HCT116 (cell line): ENCODE measurements around the gene SLC22A24. TPM values are rescaled to one million over a fixed set of nuclear protein-coding genes. Genes with fewer than 3 reads are reported as not detected.

ENCODE experiments used
- ATAC-seq: fragments of 200-7000 bp; cut with Tn5 transposase; 2 replicates; pipeline ENCODE4 v1.9.1; 2020; ENCODE audit warnings: mild to moderate bottlenecking, moderate library complexity
- BruUV-seq: library from RNA; stranded (reverse); fragments of 400-500 nt; replicated peaks from 2 replicates; lab custom pipeline; 2021; lab: Mats Ljungman, UMichigan
- CTCF ChIA-PET: fragments of 300-600 bp; sonication (Branson Sonifier 250); formaldehyde crosslinking; loops from one replicate; lab custom pipeline; 2021; ENCODE audit warnings: antibody characterized with exemption; lab: Charles Lee
- POLR2A ChIA-PET: fragments of 300-600, 350-600 bp; sonication (Branson Sonifier 250); formaldehyde crosslinking; loops from one replicate; lab custom pipeline; 2021; ENCODE audit warnings: antibody characterized with exemption; lab: Charles Lee
- RAD21 ChIA-PET, 2 experiments: fragments of 300-600 bp; sonication (Branson Sonifier 250); formaldehyde crosslinking; loops; one replicate each; lab custom pipeline; 2023; ENCODE audit warnings: low total read pairs in 2 of 2; ENCODE audit not compliant: uncharacterized antibody in 2 of 2, unreplicated experiment in 2 of 2, low non-redundant PET in 1 of 2; lab: Charles Lee
- DNase-seq: peaks from one replicate; pipeline ENCODE4 v3.0.0-alpha.2; 2010; ENCODE audit warnings: low read depth, low spot score
- H2AFZ ChIP-seq: fragments of 200-600 bp; shearing (Covaris generic), sonication (generic); 2 replicates; pipeline ENCODE4 v1.6.1; 2017; ENCODE audit warnings: low read depth, mixed run types, mixed read lengths, antibody characterized with exemption, low read length; ENCODE audit not compliant: poor library complexity, severe bottlenecking
- H3K27ac ChIP-seq: 2 replicates; pipeline ENCODE4 v1.5.1; 2012; ENCODE audit warnings: low read depth, low read length
- H3K27me3 ChIP-seq: fragments of 200-600 bp; sonication (generic); 2 replicates; pipeline ENCODE4 v1.6.1; 2016; ENCODE audit warnings: mixed run types, low read length, mixed read lengths; ENCODE audit not compliant: insufficient read depth
- H3K36me3 ChIP-seq, 2 experiments: fragments of 200-500 bp in 1 of 2; fragments of 200-600 bp in 1 of 2; sonication (Bioruptor generic) in 1 of 2; sonication (generic) in 1 of 2; 2 replicates each; pipeline versions ENCODE4 v1.5.1 to v1.6.1; 2014 to 2016; ENCODE audit warnings: low read length in 2 of 2, inconsistent platforms in 1 of 2, mixed read lengths in 1 of 2, mixed run types in 1 of 2; ENCODE audit not compliant: insufficient read depth in 2 of 2, control insufficient read depth in 1 of 2
- H3K4me1 ChIP-seq, 2 experiments: fragments of 200-600 bp in 1 of 2; sonication (generic) in 1 of 2; 2 replicates each; pipeline versions ENCODE4 v1.5.1 to v1.6.1; 2012 to 2017; ENCODE audit warnings: low read length in 2 of 2, inconsistent platforms in 1 of 2, mild to moderate bottlenecking in 1 of 2, mixed read lengths in 1 of 2, mixed run types in 1 of 2, moderate library complexity in 1 of 2; ENCODE audit not compliant: insufficient read depth in 2 of 2, control insufficient read depth in 1 of 2
- H3K4me2 ChIP-seq: fragments of 200-600 bp; sonication (generic); 2 replicates; pipeline ENCODE4 v1.6.1; 2017; ENCODE audit warnings: mixed run types, low read length, mixed read lengths
- H3K4me3 ChIP-seq, 2 experiments: fragments of 200-600 bp in 1 of 2; sonication (generic) in 1 of 2; replicated peaks in 1 of 2; 2 replicates each; pipeline ENCODE4 v1.5.1; 2011 to 2016; ENCODE audit warnings: low read length in 2 of 2, control low read depth in 1 of 2, low read depth in 1 of 2, mild to moderate bottlenecking in 1 of 2, mixed read lengths in 1 of 2, mixed run types in 1 of 2
- H3K79me2 ChIP-seq: fragments of 200-600 bp; sonication (generic); 2 replicates; pipeline ENCODE4 v1.6.1; 2017; ENCODE audit warnings: mild to moderate bottlenecking, mixed run types, low read length, moderate library complexity, mixed read lengths; ENCODE audit not compliant: insufficient read depth
- H3K9ac ChIP-seq: fragments of 200-600 bp; sonication (generic); 2 replicates; pipeline ENCODE4 v1.6.1; 2016; ENCODE audit warnings: low read length, mixed read lengths
- H3K9me2 ChIP-seq: fragments of 200-600 bp; sonication (generic), shearing (Covaris generic); 2 replicates; pipeline ENCODE4 v1.6.1; 2017; ENCODE audit warnings: mixed run types, mild to moderate bottlenecking, moderate library complexity; ENCODE audit not compliant: insufficient read depth
- H3K9me3 ChIP-seq, 2 experiments: fragments of 200-500 bp in 1 of 2; fragments of 200-600 bp in 1 of 2; sonication (Bioruptor generic) in 1 of 2; sonication (generic) in 1 of 2; 2 replicates each; pipeline ENCODE4 v1.6.1; 2014 to 2017; ENCODE audit warnings: low read length in 2 of 2, mixed read lengths in 2 of 2, inconsistent platforms in 1 of 2, low read depth in 1 of 2, mild to moderate bottlenecking in 1 of 2, mixed run types in 1 of 2, moderate library complexity in 1 of 2; ENCODE audit not compliant: control insufficient read depth in 1 of 2, insufficient read depth in 1 of 2
- H4K20me1 ChIP-seq: fragments of 200-600 bp; sonication (generic), shearing (Covaris generic); 2 replicates; pipeline ENCODE4 v1.6.1; 2017; ENCODE audit warnings: mixed run types, mild to moderate bottlenecking, moderate library complexity; ENCODE audit not compliant: insufficient read depth
- CBX3 ChIP-seq: IDR thresholded peaks from 2 replicates; pipeline ENCODE4 v1.6.1; 2012; ENCODE audit warnings: low read depth
- CEBPB ChIP-seq: IDR thresholded peaks from 2 replicates; pipeline ENCODE4 v1.6.1; 2012; ENCODE audit warnings: low read depth
- EZH2 ChIP-seq: fragments of 200-600 bp; sonication (generic); IDR thresholded peaks from 2 replicates; pipeline ENCODE4 v1.6.1; 2017; ENCODE audit warnings: antibody characterized with exemption, mixed run types
- EZH2phosphoT487 ChIP-seq: fragments of 200-600 bp; IDR thresholded peaks from 2 replicates; pipeline ENCODE4 v1.6.1; 2018; ENCODE audit warnings: antibody characterized with exemption, borderline replicate concordance
- POLR2AphosphoS5 ChIP-seq: IDR thresholded peaks from 2 replicates; pipeline ENCODE4 v1.6.1; 2011; ENCODE audit warnings: mild to moderate bottlenecking, low read depth, low read length, moderate library complexity
- SP1 ChIP-seq: IDR thresholded peaks from 2 replicates; pipeline ENCODE4 v1.6.1; 2012; ENCODE audit warnings: low read depth
- SRF ChIP-seq: IDR thresholded peaks from 2 replicates; pipeline ENCODE4 v1.6.1; 2012; ENCODE audit warnings: low read depth
- TCF7L2 ChIP-seq: IDR thresholded peaks from 2 replicates; pipeline ENCODE4 v1.7.0; 2011; ENCODE audit warnings: borderline replicate concordance, inconsistent platforms; ENCODE audit not compliant: insufficient read depth, insufficient read length; ENCODE audit errors: extremely low read depth
- ZFX ChIP-seq: fragments of 450-650 bp; IDR thresholded peaks from 2 replicates; pipeline ENCODE4 v1.6.1; 2017
- ZNF274 ChIP-seq: fragments of 200-500 bp; sonication (Bioruptor generic); IDR thresholded peaks from 2 replicates; pipeline ENCODE4 v1.6.1; 2014; ENCODE audit warnings: mild to moderate bottlenecking, low read depth, low read length, inconsistent platforms
- intact Hi-C: fragments of 100-400 bp; cut with micrococcal nuclease; formaldehyde crosslinking; loops from 2 replicates; pipeline ENCODE4 v1.10.0; 2022
- total RNA-seq: library from RNA; stranded (reverse); gene quantifications from one replicate; pipeline ENCODE4 v1.2.1, GENCODE V29; 2021; ENCODE audit not compliant: unreplicated experiment
- TF ChIP-seq, protein P1 (sequence below): IDR thresholded peaks from 2 replicates; pipeline ENCODE4 v1.6.1; 2012
- TF ChIP-seq, protein P2 (sequence below): IDR thresholded peaks from 2 replicates; pipeline ENCODE4 v1.6.1; 2011; ENCODE audit warnings: mild to moderate bottlenecking, low read length, moderate library complexity; ENCODE audit not compliant: insufficient replicate concordance; ENCODE audit errors: extremely low read depth
- TF ChIP-seq, protein P3 (sequence below): IDR thresholded peaks from 2 replicates; pipeline ENCODE4 v1.6.1; 2012

Gene SLC22A24
- total RNA-seq, 1 experiment from 2014 or later = not detected

DNA sequence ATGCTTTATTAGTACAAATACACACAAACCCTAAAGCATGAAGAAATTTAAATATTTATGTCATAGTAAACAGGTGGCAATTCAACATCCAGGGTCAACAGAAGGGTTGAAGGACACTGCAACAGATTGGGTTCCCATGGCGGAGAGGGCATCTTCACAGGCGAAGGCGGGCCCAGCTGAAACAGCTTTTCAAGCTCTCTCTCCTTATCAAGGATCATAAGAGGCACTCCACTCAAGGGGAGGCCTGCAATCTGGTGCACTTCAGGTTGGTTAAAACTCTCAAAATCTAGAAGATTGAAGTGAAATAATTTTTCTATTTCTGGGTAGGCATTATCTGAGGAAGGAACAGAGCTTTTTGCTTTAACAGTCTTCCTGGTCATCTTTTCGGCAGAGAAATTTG is 111.6 kb downstream of the SLC22A24 start:
- no peak overlapping the region for H2AFZ ChIP-seq
- H3K9ac ChIP-seq = no peak overlapping the region
- 0 out of 4 replicates have a peak, but pooled peaks cover 0 to 7% of the 10 kb centered on the region in 2 experiments for H3K4me1 ChIP-seq
- no TSS peak for BruUV-seq
- intact Hi-C loops = no loop called here
- no peaks in the 10 kb centered on the region for H3K79me2 ChIP-seq
- no peaks in the 10 kb centered on the region for H4K20me1 ChIP-seq
- TF ChIP-seq, protein P1, sequence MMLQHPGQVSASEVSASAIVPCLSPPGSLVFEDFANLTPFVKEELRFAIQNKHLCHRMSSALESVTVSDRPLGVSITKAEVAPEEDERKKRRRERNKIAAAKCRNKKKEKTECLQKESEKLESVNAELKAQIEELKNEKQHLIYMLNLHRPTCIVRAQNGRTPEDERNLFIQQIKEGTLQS = no peak
- no peak for TF ChIP-seq CBX3
- no peak for TF ChIP-seq ZFX
- no peak for TF ChIP-seq SP1
- TF ChIP-seq, protein P2, sequence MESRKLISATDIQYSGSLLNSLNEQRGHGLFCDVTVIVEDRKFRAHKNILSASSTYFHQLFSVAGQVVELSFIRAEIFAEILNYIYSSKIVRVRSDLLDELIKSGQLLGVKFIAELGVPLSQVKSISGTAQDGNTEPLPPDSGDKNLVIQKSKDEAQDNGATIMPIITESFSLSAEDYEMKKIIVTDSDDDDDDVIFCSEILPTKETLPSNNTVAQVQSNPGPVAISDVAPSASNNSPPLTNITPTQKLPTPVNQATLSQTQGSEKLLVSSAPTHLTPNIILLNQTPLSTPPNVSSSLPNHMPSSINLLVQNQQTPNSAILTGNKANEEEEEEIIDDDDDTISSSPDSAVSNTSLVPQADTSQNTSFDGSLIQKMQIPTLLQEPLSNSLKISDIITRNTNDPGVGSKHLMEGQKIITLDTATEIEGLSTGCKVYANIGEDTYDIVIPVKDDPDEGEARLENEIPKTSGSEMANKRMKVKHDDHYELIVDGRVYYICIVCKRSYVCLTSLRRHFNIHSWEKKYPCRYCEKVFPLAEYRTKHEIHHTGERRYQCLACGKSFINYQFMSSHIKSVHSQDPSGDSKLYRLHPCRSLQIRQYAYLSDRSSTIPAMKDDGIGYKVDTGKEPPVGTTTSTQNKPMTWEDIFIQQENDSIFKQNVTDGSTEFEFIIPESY = no peak
- TF ChIP-seq EZH2 = no peak
- no peak for TF ChIP-seq SRF
- TF ChIP-seq CEBPB = no peak
- no peak for TF ChIP-seq EZH2phosphoT487
- no peak for TF ChIP-seq POLR2AphosphoS5
- TF ChIP-seq, protein P3, sequence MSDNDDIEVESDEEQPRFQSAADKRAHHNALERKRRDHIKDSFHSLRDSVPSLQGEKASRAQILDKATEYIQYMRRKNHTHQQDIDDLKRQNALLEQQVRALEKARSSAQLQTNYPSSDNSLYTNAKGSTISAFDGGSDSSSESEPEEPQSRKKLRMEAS = no peak
- TF ChIP-seq ZNF274 = no peak
- no peak for TF ChIP-seq TCF7L2
- ChIA-PET POLR2A (no interaction called here), RAD21 (no interaction called here), CTCF (interaction anchor here (2.3 to 6.4 kb wide), 2 partner anchors 11 to 127 kb away, joined by 6 to 42 read pairs; no protein-coding TSS in a partner anchor)
- no peaks in the 10 kb centered on the region; the same call in 1 of the 2 replicates for H3K27me3 ChIP-seq
- no peaks in the 10 kb centered on the region for H3K36me3 ChIP-seq
- no peaks in the 10 kb centered on the region for H3K9me2 ChIP-seq
- ATAC-seq = no peak
- no peak overlapping the region for H3K4me2 ChIP-seq
- DNase-seq = no peak
- H3K9me3 ChIP-seq = no peaks in the 10 kb centered on the region
- H3K27ac ChIP-seq = no peak overlapping the region
- no peak overlapping the region for H3K4me3 ChIP-seq

Other genes starting within 250 kb of the SLC22A24 start
- gene CHRM1, start 222.9 kb downstream of the SLC22A24 start, total RNA-seq = 0.10 TPM
- gene SLC22A6, start 159.3 kb downstream of the SLC22A24 start, total RNA-seq = not detected
- not detected for gene SLC22A8, start 128.4 kb downstream of the SLC22A24 start, total RNA-seq
- gene SLC22A25, start 99.4 kb upstream of the SLC22A24 start, total RNA-seq = not detected
- gene SLC22A9, start 225.6 kb upstream of the SLC22A24 start, total RNA-seq = not detected